DMS153 treated with DMSO at 0.1 percent for 48 hours (cell line): Measurements from ENCODE around the gene CPNE1.

ENCODE experiments used
- DNase-seq: peaks from one replicate; lab custom pipeline; 2025; ENCODE audit not compliant: unreplicated experiment; lab: John Stamatoyannopoulos, UW

CPNE1 gene

DNA sequence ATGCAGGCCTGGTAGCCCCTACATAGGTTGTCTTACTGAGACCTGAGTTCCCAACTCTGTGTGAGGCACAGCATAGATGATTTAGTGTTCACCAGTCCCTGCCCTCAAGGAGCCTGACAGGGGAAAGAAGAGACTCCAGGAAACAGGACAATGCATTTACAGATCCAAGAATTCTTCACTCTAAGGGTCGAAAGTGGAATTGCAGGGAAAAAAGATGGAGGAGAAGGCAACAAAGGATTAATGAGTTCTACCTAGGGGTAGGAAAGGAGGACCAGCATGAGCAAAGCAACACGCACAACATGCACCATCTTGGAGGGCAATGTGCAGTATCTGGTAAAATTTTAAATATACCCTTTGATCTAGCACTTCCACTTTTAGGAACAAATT, 43.1 kb downstream of the CPNE1 start:
- no peak for DNase-seq

DNA sequence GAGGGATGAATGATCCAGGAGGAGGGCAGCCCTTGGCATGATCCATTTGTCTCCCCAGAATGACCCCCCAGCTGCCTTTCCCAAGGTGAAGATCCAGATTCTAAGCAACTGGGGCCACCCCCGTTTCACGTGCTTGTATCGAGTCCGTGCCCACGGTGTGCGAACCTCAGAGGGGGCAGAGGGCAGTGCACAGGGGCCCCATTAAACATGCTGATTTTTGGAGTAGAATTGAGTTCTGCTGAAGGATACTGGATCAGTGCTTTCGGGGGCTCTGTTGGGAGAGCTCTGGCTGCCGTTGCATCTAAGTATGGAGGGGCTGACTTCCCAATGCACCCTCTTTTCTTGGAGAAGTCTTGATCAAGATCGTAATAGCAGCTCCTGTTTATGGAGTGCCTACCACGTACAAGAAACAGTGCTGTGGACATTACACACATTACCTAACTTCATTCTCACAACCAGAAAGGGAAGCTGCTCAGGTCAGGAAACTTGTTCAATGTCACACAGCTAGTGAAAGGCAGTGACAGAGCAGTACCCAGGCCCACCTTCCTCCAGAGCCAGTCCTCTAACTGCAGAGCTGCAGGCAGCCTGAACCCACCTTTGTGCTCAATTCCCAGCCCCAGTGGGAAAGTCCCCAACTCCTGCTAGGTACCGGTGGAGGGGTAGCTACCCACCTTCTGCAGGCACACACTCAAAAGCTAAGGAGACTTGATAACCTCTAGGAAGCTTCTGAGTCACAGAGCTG, 43.7 kb downstream of the CPNE1 start:
- no peak for DNase-seq

DNA sequence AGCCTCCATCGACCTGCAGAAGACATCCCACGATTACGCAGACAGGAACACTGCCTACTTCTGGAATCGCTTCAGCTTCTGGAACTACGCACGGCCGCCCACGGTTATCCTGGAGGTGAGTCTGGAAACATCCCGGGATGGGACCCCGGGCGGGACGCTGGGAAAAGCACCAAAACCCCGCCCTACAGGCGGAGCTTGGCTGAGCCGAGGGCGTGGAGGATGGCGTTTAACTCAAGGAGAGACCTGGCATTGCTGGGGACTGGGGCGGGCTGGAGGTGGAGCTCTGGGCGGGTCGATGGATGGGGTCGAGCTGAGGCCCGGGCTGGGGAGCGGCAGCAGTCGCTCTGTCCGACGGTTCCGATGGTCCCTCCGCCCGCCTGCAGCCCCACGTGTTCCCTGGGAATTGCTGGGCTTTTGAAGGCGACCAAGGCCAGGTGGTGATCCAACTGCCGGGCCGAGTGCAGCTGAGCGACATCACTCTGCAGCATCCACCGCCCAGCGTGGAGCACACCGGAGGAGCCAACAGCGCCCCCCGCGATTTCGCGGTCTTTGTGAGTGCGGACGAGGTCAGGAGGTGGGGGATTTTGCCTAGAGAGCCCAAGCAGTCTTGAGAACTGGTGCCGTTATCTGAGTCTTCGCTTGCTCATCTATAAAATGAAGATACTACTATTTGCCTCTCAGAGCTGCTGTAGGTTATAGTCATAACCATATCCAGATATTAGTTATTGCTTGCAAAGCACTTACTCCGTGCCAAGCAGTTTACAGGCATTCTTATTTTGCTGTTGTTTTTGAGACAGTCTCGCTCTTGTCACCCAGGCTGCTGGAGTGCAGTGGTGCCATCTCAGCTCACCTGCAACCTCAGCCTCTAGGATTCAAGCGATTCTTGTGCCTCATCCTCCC, 45.3 kb downstream of the CPNE1 start:
- peak; percentile 54 for DNase-seq

DNA sequence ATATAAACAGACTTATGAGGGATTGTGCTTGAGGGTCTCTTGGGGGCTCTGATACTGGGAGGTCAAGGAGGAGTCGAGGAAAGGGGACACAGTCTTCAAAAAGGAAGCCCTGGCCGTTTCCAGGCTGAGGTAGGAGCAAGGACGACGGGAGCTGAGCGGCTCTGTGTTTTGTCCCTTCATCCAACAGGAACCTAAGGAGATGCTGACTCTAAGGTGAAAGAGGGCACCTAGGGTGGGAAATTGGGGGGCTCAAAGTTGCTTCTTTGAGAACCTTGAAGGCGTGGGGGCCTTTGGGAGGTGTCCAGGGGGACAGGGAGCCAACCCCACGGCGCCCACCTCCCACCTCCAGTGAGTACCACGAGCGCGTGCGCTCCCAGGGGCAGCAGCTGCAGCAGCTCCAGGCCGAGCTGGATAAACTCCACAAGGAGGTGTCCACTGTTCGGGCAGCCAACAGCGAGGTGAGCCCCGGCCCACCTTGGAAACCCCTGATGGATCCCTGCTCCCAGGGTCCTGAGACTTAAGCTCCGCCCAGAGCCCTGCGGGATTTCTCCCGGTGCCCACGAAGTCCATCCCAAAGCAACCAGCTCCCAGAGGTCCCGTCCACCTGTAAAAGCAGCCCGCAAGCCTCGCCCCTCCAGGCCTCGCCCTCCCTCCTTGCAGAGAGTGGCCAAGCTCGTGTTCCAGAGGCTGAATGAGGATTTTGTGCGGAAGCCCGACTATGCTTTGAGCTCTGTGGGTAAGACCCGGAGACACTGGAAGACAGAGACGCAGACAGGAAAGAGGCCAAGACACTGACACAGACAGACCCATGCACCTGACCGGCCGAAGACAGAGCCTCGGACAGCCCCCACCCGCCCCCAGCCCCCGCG, 46.2 kb downstream of the CPNE1 start:
- DNase-seq = no peak

DNA sequence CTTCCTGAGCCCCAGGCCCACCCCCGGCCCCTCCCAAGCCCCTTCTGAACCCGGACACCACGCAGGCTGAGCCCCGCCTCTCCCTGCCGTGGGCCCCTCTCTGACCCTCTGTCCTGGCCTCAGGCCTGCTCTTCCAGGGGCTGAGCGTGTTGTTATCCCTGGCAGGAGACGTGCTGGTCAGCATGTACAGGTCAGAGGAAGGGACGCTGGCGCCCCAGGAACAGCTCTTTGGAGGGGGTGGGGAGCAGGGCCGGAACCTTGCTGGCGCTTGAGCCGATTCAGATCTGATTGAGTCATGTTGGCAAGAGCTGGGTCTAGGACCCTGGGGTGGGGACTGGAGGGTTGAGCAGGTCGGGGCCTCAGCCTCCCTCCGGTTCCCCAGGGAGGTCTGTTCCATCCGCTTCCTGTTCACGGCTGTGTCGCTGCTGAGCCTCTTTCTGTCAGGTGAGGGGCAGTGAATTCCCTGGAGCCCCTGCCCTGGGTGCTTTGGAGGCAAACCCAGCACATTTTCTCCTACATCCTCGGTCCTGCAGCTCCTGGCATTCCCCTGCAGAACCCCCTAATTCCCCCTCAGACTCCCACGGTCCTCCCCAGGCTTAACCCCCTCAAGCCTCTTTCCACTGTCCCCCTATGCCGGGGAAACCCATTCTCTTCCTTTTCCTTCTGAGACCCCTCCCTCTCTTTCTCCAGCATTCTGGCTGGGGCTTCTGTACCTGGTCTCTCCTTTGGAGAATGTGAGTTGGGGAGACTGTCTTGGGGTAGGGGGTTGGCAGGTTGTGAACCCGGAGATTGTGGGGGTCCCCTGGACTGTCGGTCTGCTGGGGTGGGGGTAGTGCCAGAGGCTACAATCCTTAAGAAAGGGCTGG, 47.1 kb downstream of the CPNE1 start:
- DNase-seq = peak; percentile 38

DNA sequence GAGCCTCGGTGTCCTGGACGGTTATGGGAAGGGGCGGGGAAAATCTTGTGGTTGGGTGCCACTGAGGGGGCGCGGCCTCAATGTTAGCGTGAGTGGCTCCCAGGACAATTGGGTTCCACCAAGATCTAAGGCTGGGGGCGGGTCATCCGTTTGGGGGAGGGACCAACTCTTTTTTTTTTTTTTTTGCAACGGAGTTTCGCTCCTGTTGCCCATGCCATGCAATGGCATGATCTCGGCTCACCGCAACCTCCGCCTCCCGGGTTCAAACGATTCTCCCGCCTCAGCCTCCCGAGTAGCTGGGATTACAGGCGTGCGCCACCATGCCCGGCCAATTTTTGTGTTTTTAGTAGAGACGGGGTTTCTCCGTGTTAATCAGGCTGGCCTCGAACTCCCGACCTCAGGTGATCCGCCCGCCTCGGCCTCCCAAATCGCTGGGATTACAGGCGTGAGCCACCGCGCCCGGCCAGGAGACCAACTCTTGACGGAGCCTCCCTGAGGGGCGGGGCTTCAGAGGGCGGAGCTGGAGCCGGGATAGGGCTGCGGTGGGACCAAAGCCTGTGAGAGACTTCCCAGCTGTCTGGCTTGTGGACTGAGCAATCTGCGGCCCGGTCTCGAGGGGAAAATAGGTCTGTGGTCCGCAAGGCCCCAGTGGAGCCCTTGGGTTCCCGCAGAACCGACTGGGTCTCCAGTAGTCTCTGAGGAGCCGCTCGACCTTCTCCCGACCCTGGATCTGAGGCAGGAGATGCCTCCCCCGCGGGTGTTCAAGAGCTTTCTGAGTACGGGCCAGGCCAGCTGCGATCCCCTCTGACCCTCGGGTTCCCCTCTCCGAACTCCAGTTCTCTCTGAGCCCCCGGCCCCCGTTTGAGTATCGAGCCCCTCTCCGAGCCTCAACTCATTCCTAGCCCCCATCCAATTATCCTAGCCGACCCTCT, 48.0 kb downstream of the CPNE1 start:
- DNase-seq = peak; percentile 25

DNA sequence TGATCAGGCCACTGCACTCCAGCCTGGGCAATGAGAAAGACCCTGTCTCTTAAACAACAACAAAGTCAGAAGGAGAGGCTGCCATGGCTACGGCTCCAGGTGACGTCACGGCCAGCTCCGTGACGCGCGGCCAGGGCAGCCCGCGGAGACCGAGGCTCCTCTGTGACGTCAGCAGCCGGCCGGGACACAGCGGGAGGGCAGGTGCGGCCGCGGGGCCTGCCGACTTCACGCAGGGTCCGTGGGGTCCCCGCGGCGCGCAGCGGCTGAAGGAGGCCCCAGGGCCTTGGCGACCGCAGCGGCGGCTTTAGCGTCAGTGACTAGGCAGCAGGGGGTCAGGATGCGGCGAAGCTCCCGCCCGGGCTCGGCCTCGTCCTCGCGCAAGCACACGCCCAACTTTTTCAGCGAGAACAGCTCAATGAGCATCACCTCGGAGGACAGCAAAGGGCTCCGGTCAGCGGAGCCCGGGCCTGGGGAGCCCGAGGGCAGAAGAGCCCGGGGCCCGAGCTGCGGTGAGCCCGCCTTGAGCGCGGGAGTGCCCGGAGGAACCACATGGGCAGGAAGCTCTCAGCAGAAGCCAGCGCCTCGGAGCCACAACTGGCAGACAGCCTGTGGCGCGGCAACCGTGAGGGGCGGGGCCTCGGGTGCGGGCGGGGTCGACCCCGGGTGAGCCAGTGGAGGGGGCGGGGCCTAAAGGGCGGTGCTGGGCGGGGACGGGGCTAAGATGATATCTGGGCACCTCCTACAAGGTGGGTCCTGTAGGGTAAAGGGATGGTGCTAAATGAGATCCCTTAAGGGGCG, 48.8 kb downstream of the CPNE1 start, which contains the start of gene SPAG4:
Gene SPAG4, plus strand, starts transcription at position 163 of the 798 bp plus-strand sequence. Its CDS starts 175 bp downstream, at position 338.
- DNase-seq = peak; percentile 98

DNA sequence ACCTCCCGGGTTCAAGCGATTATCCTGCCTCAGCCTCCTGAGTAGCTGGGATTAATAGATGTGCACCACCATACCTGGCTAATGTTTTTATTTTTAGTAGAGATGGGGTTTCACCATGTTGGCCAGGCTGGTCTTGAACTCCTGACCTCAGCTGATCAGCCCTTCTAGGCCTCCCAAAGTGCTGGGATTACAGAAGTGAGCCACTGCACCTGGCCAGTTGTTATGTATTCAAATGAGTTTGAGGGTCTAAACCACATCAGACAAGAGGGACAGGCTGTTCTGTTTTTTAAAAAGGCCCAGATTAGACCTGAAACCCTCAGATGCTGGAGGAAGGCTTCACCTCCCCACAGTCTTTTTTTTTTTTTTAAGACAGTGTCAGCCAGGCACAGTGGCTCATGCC, 53.2 kb downstream of the CPNE1 start:
- no peak for DNase-seq

DNA sequence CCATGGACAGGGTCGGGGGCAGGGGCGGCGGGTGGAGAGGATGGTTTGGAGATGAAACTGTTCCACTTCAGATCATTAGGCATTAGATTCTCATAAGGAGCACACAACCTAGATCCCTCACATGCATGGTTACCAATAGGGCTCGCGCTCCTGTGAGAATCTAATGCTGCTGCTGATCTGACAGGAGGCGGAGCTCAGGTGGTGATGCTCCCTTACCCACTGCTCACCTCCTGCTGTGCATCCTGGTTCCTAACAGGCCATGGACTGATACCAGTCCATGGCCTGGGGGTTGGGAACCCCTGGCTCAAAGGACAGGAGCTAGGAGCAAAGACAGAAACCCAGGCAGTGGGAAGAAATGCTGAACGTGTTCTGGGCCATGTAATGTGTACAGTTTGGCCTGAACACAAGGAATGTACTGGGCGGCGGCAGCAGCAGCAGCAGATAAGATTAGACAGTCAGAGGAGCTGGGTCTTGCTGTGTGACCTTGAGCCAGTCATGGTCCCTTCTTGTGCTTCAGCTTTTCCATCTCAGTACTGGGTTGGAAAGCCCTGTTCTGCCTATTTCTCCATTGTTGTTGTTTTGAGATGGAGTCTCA, 53.8 kb downstream of the CPNE1 start:
- DNase-seq = no peak

DNA sequence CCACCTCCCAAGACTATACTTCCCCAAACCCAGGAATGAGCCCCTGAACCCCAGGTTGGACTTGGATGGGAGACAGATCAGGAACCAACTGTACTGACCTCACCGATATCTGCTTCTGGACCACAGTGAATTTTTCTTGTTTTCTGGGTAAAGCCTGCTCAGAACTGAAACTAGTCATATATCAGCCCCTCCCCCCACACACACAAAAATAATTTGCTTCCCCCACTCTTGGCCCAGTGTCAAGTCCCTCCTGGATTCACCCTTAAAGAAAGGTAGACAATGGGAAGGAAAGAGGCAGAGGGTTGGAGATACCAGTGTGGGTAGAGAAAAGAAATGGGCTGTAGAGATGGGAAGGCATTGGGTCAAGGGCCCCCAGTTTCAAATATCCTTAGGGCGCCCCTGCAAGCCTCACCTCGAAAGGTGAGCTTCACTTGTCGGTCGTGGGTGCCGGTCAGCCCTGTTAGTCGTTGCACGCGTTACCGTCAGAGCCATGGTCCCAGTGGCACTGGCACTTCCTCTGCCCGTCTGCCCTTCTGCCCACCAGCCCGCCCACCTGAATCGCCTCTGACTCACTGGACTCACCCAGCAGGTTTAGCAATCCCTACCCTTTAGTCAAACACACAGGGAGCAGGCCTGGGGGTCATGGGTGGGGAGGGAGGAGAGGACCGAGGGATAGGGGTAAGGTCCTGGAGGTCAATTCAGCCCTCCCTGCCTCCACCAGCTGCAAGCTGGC, 57.5 kb downstream of the CPNE1 start:
- DNase-seq = no peak

DNA sequence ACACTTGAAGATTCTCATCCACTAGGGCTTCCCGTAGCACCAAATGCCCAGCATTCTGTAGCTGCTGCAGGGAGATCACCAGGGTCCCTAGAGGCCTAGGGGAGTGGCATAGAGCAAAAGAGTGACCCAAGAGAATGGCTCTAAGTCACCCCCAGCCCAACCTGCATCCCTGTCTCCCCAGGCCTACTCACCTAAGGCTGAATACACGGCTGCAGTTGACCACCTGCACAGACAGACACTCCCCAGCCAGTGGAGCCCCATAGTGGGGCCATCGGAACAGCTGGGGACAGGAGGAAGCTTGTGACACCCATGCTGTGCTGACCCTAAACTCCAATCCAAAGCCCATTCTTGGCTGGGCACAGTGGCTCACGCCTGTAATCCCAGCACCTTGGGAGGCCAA, 58.6 kb downstream of the CPNE1 start:
- no peak for DNase-seq

DNA sequence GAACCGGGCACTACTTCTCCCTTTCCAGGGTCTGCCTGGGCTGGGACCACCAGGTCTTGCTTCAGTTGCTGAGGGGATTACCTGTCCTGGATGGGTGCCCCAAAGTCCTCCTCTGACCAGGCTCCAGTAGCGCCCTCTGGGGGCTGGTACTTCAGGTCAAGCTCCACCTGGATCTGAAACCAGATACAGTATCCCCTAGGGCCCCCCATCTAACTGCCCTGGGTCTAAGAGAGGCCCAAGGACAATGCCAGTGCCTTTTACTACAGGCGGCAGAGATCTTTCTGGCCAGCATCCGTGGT, 60.3 kb downstream of the CPNE1 start:
- DNase-seq = no peak

DNA sequence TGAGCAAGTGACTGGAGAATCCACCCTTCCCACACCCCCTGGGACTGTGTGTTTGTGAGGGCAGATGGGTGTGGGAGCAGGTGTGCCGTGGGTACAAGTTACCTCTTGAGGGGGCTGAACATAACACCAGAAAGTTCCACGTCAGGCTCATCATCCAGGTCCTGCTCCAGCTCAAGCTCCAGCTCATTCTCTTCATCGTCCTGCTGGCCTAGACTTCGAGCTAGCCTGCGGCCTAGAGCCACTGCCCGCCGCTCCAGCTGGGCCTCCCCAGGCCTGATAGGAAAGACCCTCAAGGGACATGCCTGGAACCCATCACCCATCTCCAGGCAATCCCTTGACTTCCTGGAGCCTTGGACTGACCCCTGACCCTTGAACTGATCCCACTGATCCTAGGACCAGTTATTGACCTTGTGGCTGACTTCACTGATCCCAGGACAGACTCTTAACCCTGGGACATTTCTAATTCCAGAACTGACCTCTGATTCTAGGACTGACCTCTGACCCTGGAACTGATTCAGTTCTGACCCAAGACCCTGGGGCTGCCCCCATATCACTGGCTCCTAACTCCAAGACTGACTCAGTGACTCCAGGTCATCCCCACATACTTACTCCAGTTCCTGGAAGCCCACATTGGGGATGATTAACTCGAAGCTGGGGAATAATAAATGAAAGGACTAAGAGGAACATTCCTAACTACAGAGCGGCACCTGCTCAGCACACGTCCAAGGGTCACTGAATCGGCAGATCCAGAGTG, 60.8 kb downstream of the CPNE1 start:
- DNase-seq = no peak

DNA sequence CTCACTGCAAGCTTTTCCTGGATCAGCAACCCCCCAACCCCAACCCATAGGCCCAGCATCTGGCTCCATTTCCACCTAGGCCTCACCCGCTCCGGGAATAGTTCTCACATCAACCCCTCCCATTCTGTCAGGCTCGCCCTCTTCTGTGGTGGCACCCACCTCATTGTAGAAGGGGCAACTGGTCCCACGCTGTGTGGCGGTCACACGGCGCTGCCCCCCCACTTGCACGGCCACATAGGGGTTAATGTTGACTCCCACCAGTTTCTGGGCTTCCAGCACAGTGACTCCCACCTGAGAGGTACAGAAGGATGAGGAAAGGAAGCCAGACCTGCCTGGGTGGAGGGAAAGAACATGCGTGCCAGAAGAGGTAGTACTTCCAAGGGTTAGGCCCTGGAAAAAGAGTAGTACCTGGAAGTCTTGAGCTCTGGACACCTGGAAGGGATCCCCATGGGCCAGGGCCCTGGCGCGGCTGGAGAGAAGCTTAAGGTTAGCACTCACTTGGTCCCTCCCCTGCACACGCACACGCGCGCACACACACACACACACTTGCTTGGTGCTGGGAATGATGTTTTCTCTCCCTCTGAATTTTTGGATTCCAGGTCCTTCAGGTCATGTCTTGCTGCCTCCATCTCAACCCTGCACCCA, 61.7 kb downstream of the CPNE1 start:
- no peak for DNase-seq

DNA sequence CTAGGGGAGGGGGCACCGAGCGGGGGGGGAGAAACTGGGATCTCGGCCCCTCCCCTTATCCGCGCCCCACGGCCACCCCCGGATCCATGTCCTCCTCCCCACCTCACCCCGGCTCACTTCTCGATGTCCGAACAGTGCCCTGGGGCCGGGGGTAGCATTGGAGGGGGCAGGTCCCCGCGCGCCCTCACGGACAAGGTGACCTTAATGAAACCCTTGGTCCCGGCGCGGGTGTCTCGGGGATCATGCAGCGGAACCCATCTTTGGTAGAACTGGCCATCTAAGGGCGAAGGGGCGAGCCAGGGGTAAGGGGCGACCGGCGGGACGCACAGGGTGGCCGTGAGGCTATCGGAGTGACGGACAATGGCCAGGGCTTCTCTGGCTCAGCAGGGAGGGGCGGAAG, 62.7 kb downstream of the CPNE1 start:
- no peak for DNase-seq
